Measurements from ENCODE around the gene CGGBP1. TPM values are rescaled to one million over a fixed set of nuclear protein-coding genes. Genes with fewer than 3 reads are reported as not detected.

Gene CGGBP1
- total RNA-seq, 4 donors from 2014 or later, result 70.2 to 106 (median 92.0) TPM

GRCh38 chr3:88036221-88036620, 22.6 kb downstream of the CGGBP1 start:
- no peak for TF ChIP-seq CTCF (IDR thresholded peaks at IDR 0.05; ENCODE audit: low read depth)

- no peak for TF ChIP-seq CTCF (IDR thresholded peaks at IDR 0.05; ENCODE audit: low read depth)
These were observed 24.1 kb downstream of the CGGBP1 start for GRCh38 chr3:88034491-88035275.

GRCh38 chr3:88033808-88034207, 25.0 kb downstream of the CGGBP1 start:
- no peak for TF ChIP-seq CTCF (IDR thresholded peaks at IDR 0.05; ENCODE audit: low read depth)

- no peak for TF ChIP-seq CTCF (IDR thresholded peaks at IDR 0.05; ENCODE audit: low read depth)
These were observed 25.7 kb downstream of the CGGBP1 start for GRCh38 chr3:88033079-88033478.

- no peak for TF ChIP-seq CTCF (IDR thresholded peaks at IDR 0.05; ENCODE audit: low read depth)
These were observed 26.6 kb downstream of the CGGBP1 start for GRCh38 chr3:88032245-88032644.

- TF ChIP-seq CTCF (IDR thresholded peaks at IDR 0.05; ENCODE audit: low read depth), result no peak
These were observed 27.1 kb downstream of the CGGBP1 start for GRCh38 chr3:88031642-88032077.

- no peak for TF ChIP-seq CTCF (IDR thresholded peaks at IDR 0.05; ENCODE audit: low read depth)
These were observed 28.6 kb downstream of the CGGBP1 start for GRCh38 chr3:88030210-88030609.

Data from subcutaneous adipose tissue (tissue), 4 donors.